KMS-11 (cell line): ENCODE data around the gene HES7.
"Not testable (repeated sequence)": the region's sequence is repeated elsewhere in the genome, so short reads cannot be mapped to it uniquely, and the experiment has no call there.

Experiments
- H2AFZ ChIP-seq: fragments of 200-600 bp; sonication (generic); 2 replicates; pipeline ENCODE4 v1.6.1; 2016; ENCODE audit warnings: antibody characterized with exemption, mixed run types, low read depth
- H3K27ac ChIP-seq: fragments of 200-600 bp; sonication (generic); 2 replicates; pipeline ENCODE4 v1.6.1; 2016; ENCODE audit warnings: mild to moderate bottlenecking, mixed run types
- H3K27me3 ChIP-seq: fragments of 200-600 bp; sonication (generic); 2 replicates; pipeline ENCODE4 v1.6.1; 2017; ENCODE audit warnings: mild to moderate bottlenecking, low read depth, mixed run types, moderate library complexity; ENCODE audit not compliant: insufficient read depth
- H3K36me3 ChIP-seq: fragments of 200-600 bp; sonication (generic); 2 replicates; pipeline ENCODE4 v1.6.1; 2017; ENCODE audit warnings: mild to moderate bottlenecking, mixed run types; ENCODE audit not compliant: insufficient read depth
- H3K4me1 ChIP-seq: fragments of 200-600 bp; sonication (generic); 2 replicates; pipeline ENCODE4 v1.6.1; 2016; ENCODE audit warnings: mild to moderate bottlenecking, low read depth, mixed run types; ENCODE audit not compliant: poor library complexity, severe bottlenecking
- H3K4me2 ChIP-seq: fragments of 200-600 bp; sonication (generic); 2 replicates; pipeline ENCODE4 v1.7.0; 2016; ENCODE audit warnings: mild to moderate bottlenecking, mixed run types
- H3K4me3 ChIP-seq: fragments of 200-600 bp; sonication (generic); IDR thresholded peaks from 2 replicates; pipeline ENCODE4 v1.6.1; 2017; ENCODE audit warnings: low read depth, low read length, mixed read lengths; ENCODE audit not compliant: insufficient read depth
- H3K79me2 ChIP-seq: fragments of 200-600 bp; sonication (generic); 2 replicates; pipeline ENCODE4 v1.6.1; 2016; ENCODE audit warnings: low read depth, mixed run types; ENCODE audit not compliant: insufficient read depth
- H3K9ac ChIP-seq: fragments of 200-600 bp; sonication (generic); 2 replicates; pipeline ENCODE4 v1.6.1; 2016; ENCODE audit warnings: mild to moderate bottlenecking, mixed run types
- H4K20me1 ChIP-seq: fragments of 200-600 bp; sonication (generic); 2 replicates; pipeline ENCODE4 v1.6.1; 2016; ENCODE audit warnings: mild to moderate bottlenecking, mixed run types; ENCODE audit not compliant: insufficient read depth
- CTCF ChIP-seq: fragments of 200-600 bp; sonication (generic); conservative IDR thresholded peaks from 2 replicates; pipeline ENCODE4 v1.6.1; 2017; ENCODE audit warnings: low read depth, mild to moderate bottlenecking, antibody characterized with exemption, low read length, moderate library complexity, mixed read lengths

The HES7 gene

GRCh38 chr17:8080208-8080798 is 43.6 kb downstream of the HES7 start:
- no peak overlapping the region for H3K4me2 ChIP-seq
- no peak overlapping the region for H3K27ac ChIP-seq
- no peaks in the 10 kb centered on the region for H4K20me1 ChIP-seq
- 0 out of 2 replicates have a peak, but pooled peaks have one; percentile 32 for TF ChIP-seq CTCF
- H3K79me2 ChIP-seq, result no peaks in the 10 kb centered on the region
- H3K4me3 ChIP-seq, result no peak overlapping the region
- no peaks in the 10 kb centered on the region for H3K36me3 ChIP-seq
- H3K9ac ChIP-seq, result no peak overlapping the region
- no peak overlapping the region; the same call in 1 of the 2 replicates for H2AFZ ChIP-seq
- H3K27me3 ChIP-seq, result no peaks in the 10 kb centered on the region
- H3K4me1 ChIP-seq, result no peaks in the 10 kb centered on the region

GRCh38 chr17:8079291-8080207 is 44.4 kb downstream of the HES7 start:
- TF ChIP-seq CTCF, result peak; percentile 40; the same call in 1 of the 2 replicates
- Histone ChIP-seq H2AFZ (no peak overlapping the region; the same call in 1 of the 2 replicates), H3K79me2 (no peaks in the 10 kb centered on the region), H3K4me3 (no peak overlapping the region), H3K27me3 (no peaks in the 10 kb centered on the region), H3K4me1 (no peaks in the 10 kb centered on the region), H3K27ac (no peak overlapping the region), H3K36me3 (no peaks in the 10 kb centered on the region), H3K9ac (no peak overlapping the region), H4K20me1 (no peaks in the 10 kb centered on the region), H3K4me2 (no peak overlapping the region)

- H3K27me3 ChIP-seq, H3K36me3 ChIP-seq, H3K4me2 ChIP-seq, H3K4me3 ChIP-seq, H3K27ac ChIP-seq, H3K4me1 ChIP-seq, H3K79me2 ChIP-seq, H2AFZ ChIP-seq, H4K20me1 ChIP-seq, H3K9ac ChIP-seq: not testable (repeated sequence)
Observed at GRCh38 chr17:8077939-8078338, 46.0 kb downstream of the HES7 start.

- no peak overlapping the region for H3K9ac ChIP-seq
- no peak overlapping the region for H2AFZ ChIP-seq
- no peak overlapping the region for H3K4me2 ChIP-seq
- no peaks in the 10 kb centered on the region for H3K36me3 ChIP-seq
- H3K4me3 ChIP-seq, result no peak overlapping the region
- no peaks in the 10 kb centered on the region for H3K27me3 ChIP-seq
- no peaks in the 10 kb centered on the region for H3K79me2 ChIP-seq
- H3K4me1 ChIP-seq, result no peaks in the 10 kb centered on the region
- no peak for TF ChIP-seq CTCF
- H4K20me1 ChIP-seq, result no peaks in the 10 kb centered on the region
- H3K27ac ChIP-seq, result no peak overlapping the region
Observed at GRCh38 chr17:8076502-8077266, 47.2 kb downstream of the HES7 start.
